CD14-positive monocyte (primary cell): Measurements from ENCODE around the gene CPNE4. TPM values are rescaled to one million over a fixed set of nuclear protein-coding genes. Genes with fewer than 3 reads are reported as not detected.

Experiments
- DNase-seq, 3 donors: peaks; one replicate each; pipeline ENCODE4 v3.0.0-alpha.2; 2011 to 2022
- H2AFZ ChIP-seq: 2 replicates; pipeline ENCODE4 v1.6.0; 2012; ENCODE audit warnings: mild to moderate bottlenecking, low read depth, low read length, inconsistent platforms; ENCODE audit not compliant: insufficient read depth, poor library complexity, severe bottlenecking
- H3K27ac ChIP-seq, 2 donors: 1 replicate in 1 of 2; 2 replicates in 1 of 2; pipeline ENCODE4 v1.5.1; 2012 to 2013; ENCODE audit warnings: low read length in 2 of 2, control low read depth in 1 of 2, inconsistent platforms in 1 of 2, low read depth in 1 of 2, mild to moderate bottlenecking in 1 of 2
- H3K27me3 ChIP-seq, 2 donors: one replicate each; pipeline versions ENCODE4 v1.6.0 to v1.6.1; 2011 to 2013; ENCODE audit warnings: low read length in 2 of 2; ENCODE audit not compliant: control insufficient read depth in 2 of 2, insufficient read depth in 2 of 2
- H3K36me3 ChIP-seq, 2 donors: replicated peaks in 1 of 2; 1 replicate in 1 of 2; 2 replicates in 1 of 2; pipeline versions ENCODE4 v1.5.1 to v1.6.1; 2012 to 2013; ENCODE audit warnings: low read length in 2 of 2, control low read depth in 1 of 2, inconsistent platforms in 1 of 2, mild to moderate bottlenecking in 1 of 2; ENCODE audit not compliant: insufficient read depth in 2 of 2, control insufficient read depth in 1 of 2
- H3K4me1 ChIP-seq, 2 donors: 1 replicate in 1 of 2; 2 replicates in 1 of 2; pipeline versions ENCODE4 v1.5.1 to v1.6.1; 2012 to 2013; ENCODE audit warnings: low read length in 2 of 2, control low read depth in 1 of 2, inconsistent platforms in 1 of 2, mild to moderate bottlenecking in 1 of 2, moderate library complexity in 1 of 2; ENCODE audit not compliant: insufficient read depth in 2 of 2, control insufficient read depth in 1 of 2
- H3K4me2 ChIP-seq: replicated peaks from 2 replicates; pipeline ENCODE3; 2012; ENCODE audit warnings: low read length, moderate library complexity, mild to moderate bottlenecking; ENCODE audit not compliant: poor library complexity, severe bottlenecking; ENCODE audit errors: extremely low read depth
- H3K4me3 ChIP-seq, 3 experiments: fragments of 200-600 bp in 1 of 3; sonication (generic) in 1 of 3; replicated peaks in 1 of 3; 1 replicate in 2 of 3; 2 replicates in 1 of 3; pipeline ENCODE4 v1.5.1; 2011 to 2013; ENCODE audit warnings: low read length in 3 of 3, mild to moderate bottlenecking in 3 of 3, control low read depth in 2 of 3, low read depth in 2 of 3, inconsistent platforms in 1 of 3, moderate library complexity in 1 of 3
- H3K79me2 ChIP-seq: 2 replicates; pipeline ENCODE4 v1.6.0; 2012; ENCODE audit warnings: mild to moderate bottlenecking, control low read depth, inconsistent platforms, low read length, moderate library complexity; ENCODE audit not compliant: insufficient read depth
- H3K9ac ChIP-seq: 2 replicates; pipeline ENCODE4 v1.6.0; 2017; ENCODE audit warnings: low read length, mild to moderate bottlenecking; ENCODE audit not compliant: insufficient read depth, poor library complexity, severe bottlenecking
- H3K9me3 ChIP-seq, 2 donors: replicated peaks in 1 of 2; 1 replicate in 1 of 2; 2 replicates in 1 of 2; pipeline versions ENCODE4 v1.5.1 to v1.6.1; 2012 to 2013; ENCODE audit warnings: low read length in 2 of 2, control low read depth in 1 of 2; ENCODE audit not compliant: control insufficient read depth in 1 of 2, insufficient read depth in 1 of 2
- H4K20me1 ChIP-seq: 2 replicates; pipeline ENCODE4 v1.6.0; 2012; ENCODE audit warnings: mild to moderate bottlenecking, low read length, control low read depth, moderate library complexity; ENCODE audit not compliant: insufficient read depth
- H3K27ac Mint-ChIP-seq, 7 donors: one replicate each; pipeline ENCODE4 v1.8.0; 2020; ENCODE audit warnings: mild to moderate bottlenecking in 7 of 7, mixed read lengths in 7 of 7, moderate library complexity in 6 of 7, inconsistent platforms in 2 of 7
- H3K27me3 Mint-ChIP-seq, 3 donors: one replicate each; pipeline ENCODE4 v1.8.0; 2021 to 2022; ENCODE audit warnings: low read depth in 3 of 3, mild to moderate bottlenecking in 3 of 3, mixed read lengths in 3 of 3, moderate library complexity in 3 of 3, inconsistent platforms in 1 of 3
- H3K36me3 Mint-ChIP-seq, 2 donors: one replicate each; pipeline ENCODE4 v1.8.0; 2020; ENCODE audit warnings: mixed read lengths in 2 of 2, inconsistent platforms in 1 of 2, mild to moderate bottlenecking in 1 of 2
- H3K4me1 Mint-ChIP-seq: one replicate; pipeline ENCODE4 v1.8.0; 2020; ENCODE audit warnings: mild to moderate bottlenecking, mixed read lengths
- H3K4me3 Mint-ChIP-seq, 2 donors: one replicate each; pipeline ENCODE4 v1.8.0; 2020; ENCODE audit warnings: mild to moderate bottlenecking in 2 of 2, mixed read lengths in 2 of 2, moderate library complexity in 1 of 2
- H3K9me3 Mint-ChIP-seq, 7 donors: one replicate each; pipeline ENCODE4 v1.8.0; 2020 to 2022; ENCODE audit warnings: mixed read lengths in 7 of 7, mild to moderate bottlenecking in 6 of 7, moderate library complexity in 6 of 7, inconsistent platforms in 2 of 7
- intact Hi-C, 2 donors: fragments of 100-400 bp; cut with micrococcal nuclease; formaldehyde crosslinking; loops; one replicate each; pipeline versions ENCODE4 v1.15.0 to v1.15.1; 2023
- polyA plus RNA-seq, 3 donors: library from polyadenylated mRNA; depleted of rRNA in 1 of 3; unstranded in 2 of 3; stranded (reverse) in 1 of 3; fragments of 300-500 nt in 2 of 3; fragments of >200 nt in 1 of 3; fragmentation: Illumina TruSeq in 2 of 3; gene quantifications; 1 replicate in 2 of 3; 2 replicates in 1 of 3; pipeline ENCODE4 v1.2.3, GENCODE V29; 2012 to 2021
- TF ChIP-seq, protein P1 (sequence below): fragments of 200-600 bp; IDR thresholded peaks from one replicate; pipeline ENCODE4 v1.8.0; 2022; ENCODE audit warnings: antibody characterized with exemption, mild to moderate bottlenecking

The CPNE4 gene
- polyA plus RNA-seq, 3 donors: not detected

DNA sequence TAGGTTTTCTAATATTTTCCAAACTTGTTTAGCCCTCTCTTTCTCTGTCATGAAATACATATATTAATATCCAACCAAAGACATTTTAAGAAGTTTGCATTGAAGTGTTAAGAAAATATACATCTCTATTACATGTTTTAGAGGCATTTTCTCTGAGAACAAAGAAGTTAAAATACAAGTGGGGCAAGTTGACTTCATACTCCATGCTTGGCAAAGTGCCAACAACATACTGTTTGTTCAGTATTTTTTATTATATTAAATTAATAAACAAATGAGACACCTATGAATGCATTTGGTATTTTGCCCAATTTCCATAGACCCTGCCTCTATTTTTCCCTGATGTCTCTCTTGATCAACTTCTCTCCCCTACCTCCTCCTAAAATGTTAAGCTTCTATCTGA is 299.3 kb downstream of the CPNE4 start:
- no peak overlapping the region for H2AFZ ChIP-seq
- H3K4me1 ChIP-seq: no peaks in the 10 kb centered on the region
- H3K27ac ChIP-seq: no peak overlapping the region
- H3K27me3 ChIP-seq: no peaks in the 10 kb centered on the region
- H3K4me3 Mint-ChIP-seq: no peak overlapping the region
- H3K9me3 ChIP-seq: no peaks in the 10 kb centered on the region
- H3K9ac ChIP-seq: no peak overlapping the region
- intact Hi-C loops: no loop called here
- H3K36me3 Mint-ChIP-seq: no peaks in the 10 kb centered on the region
- no peaks in the 10 kb centered on the region for H4K20me1 ChIP-seq
- no peaks in the 10 kb centered on the region for H3K36me3 ChIP-seq
- H3K4me1 Mint-ChIP-seq: no peaks in the 10 kb centered on the region
- H3K9me3 Mint-ChIP-seq: peaks cover 0 to 3% (median 0%) of the 10 kb centered on the region in 7 donors
- no peak overlapping the region for H3K4me2 ChIP-seq
- no peak overlapping the region for H3K4me3 ChIP-seq
- no peak for DNase-seq
- H3K27me3 Mint-ChIP-seq: peaks cover 0 to 3% (median under 1%) of the 10 kb centered on the region in 3 donors
- no peak overlapping the region for H3K27ac Mint-ChIP-seq
- H3K79me2 ChIP-seq: no peaks in the 10 kb centered on the region
- TF ChIP-seq, protein P1, sequence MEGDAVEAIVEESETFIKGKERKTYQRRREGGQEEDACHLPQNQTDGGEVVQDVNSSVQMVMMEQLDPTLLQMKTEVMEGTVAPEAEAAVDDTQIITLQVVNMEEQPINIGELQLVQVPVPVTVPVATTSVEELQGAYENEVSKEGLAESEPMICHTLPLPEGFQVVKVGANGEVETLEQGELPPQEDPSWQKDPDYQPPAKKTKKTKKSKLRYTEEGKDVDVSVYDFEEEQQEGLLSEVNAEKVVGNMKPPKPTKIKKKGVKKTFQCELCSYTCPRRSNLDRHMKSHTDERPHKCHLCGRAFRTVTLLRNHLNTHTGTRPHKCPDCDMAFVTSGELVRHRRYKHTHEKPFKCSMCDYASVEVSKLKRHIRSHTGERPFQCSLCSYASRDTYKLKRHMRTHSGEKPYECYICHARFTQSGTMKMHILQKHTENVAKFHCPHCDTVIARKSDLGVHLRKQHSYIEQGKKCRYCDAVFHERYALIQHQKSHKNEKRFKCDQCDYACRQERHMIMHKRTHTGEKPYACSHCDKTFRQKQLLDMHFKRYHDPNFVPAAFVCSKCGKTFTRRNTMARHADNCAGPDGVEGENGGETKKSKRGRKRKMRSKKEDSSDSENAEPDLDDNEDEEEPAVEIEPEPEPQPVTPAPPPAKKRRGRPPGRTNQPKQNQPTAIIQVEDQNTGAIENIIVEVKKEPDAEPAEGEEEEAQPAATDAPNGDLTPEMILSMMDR: no peak

DNA sequence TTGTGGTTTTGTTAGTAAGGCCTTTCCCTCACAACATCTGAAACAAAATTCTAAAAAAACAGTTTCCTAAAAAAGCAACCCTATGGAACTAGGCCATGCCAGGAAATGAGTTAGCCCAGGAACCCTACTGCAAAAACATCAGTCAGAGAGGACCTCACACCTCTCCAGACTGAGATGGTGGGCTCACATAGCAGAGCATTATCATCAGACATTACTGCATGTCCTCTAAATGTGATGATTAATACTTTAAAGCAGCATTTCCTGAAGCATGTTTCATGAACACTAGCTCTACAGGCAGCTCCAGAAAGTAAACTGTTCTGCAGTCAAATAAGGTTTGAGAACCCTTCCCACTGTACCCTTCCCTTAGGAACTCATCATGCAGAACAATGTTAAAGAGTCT is 299.7 kb downstream of the CPNE4 start:
- Mint-ChIP-seq H3K9me3 (peaks cover 0 to 3% (median 0%) of the 10 kb centered on the region in 7 donors), H3K4me3 (no peak overlapping the region), H3K27me3 (peaks cover 0 to 3% (median 0%) of the 10 kb centered on the region in 3 donors), H3K27ac (no peak overlapping the region), H3K4me1 (no peaks in the 10 kb centered on the region), H3K36me3 (no peaks in the 10 kb centered on the region)
- Histone ChIP-seq H4K20me1 (no peaks in the 10 kb centered on the region), H3K27me3 (no peaks in the 10 kb centered on the region), H3K27ac (no peak overlapping the region), H3K4me2 (no peak overlapping the region), H3K4me3 (no peak overlapping the region), H3K4me1 (no peaks in the 10 kb centered on the region), H3K36me3 (no peaks in the 10 kb centered on the region), H2AFZ (no peak overlapping the region), H3K79me2 (no peaks in the 10 kb centered on the region), H3K9me3 (no peaks in the 10 kb centered on the region), H3K9ac (no peak overlapping the region)
- TF ChIP-seq, protein P1: no peak
- no peak for DNase-seq
- intact Hi-C loops: no loop called here
